Pancreas (tissue), 10 donors: ENCODE measurements around the gene DRD2. TPM values are rescaled to one million over a fixed set of nuclear protein-coding genes. Genes with fewer than 3 reads are reported as not detected.

Experiments used
- ATAC-seq, 4 donors: fragments of 200-7000 bp; cut with Tn5 transposase; one replicate each; pipeline versions ENCODE4 v1.8.0 to v1.9.1; 2020; ENCODE audit warnings: mild to moderate bottlenecking in 4 of 4, moderate library complexity in 4 of 4
- DNase-seq, 6 donors: peaks; one replicate each; pipeline ENCODE4 v3.0.0-alpha.2; 2020
- FAIRE-seq: peaks from 2 replicates; lab custom pipeline; 2012; peaks lifted over from hg19 to GRCh38; lab: Jason Lieb, UNC
- H3K27ac ChIP-seq, 4 donors: fragments of 200-600 bp; sonication (generic); 1 replicate in 3 of 4; 2 replicates in 1 of 4; pipeline versions ENCODE4 v1.5.0 to v1.8.0; 2020
- H3K27me3 ChIP-seq, 4 donors: fragments of 200-600 bp; one replicate each; pipeline ENCODE4 v1.8.0; 2021
- H3K36me3 ChIP-seq, 3 donors: fragments of 200-600 bp; sonication (generic) in 1 of 3; one replicate each; pipeline versions ENCODE4 v1.5.0 to v1.8.0; 2020 to 2021
- H3K4me1 ChIP-seq, 3 donors: fragments of 200-600 bp; one replicate each; pipeline ENCODE4 v1.8.0; 2021
- H3K4me3 ChIP-seq, 4 donors: fragments of 200-600 bp; sonication (generic) in 2 of 4; one replicate each; pipeline versions ENCODE4 v1.5.0 to v1.8.0; 2020 to 2021
- H3K9me3 ChIP-seq, 4 donors: fragments of 200-600 bp; one replicate each; pipeline ENCODE4 v1.8.0; 2021
- WGBS, 2 donors: extraction: QIAGEN DNeasy Blood & Tissue Kit; methylation state at CpG; one replicate each; pipeline ENCODE4 v1.1.7; 2013; 5-methylcytosine and 5-hydroxymethylcytosine counted together
- intact Hi-C, 3 donors: fragments of 100-400 bp; cut with DNase I; formaldehyde crosslinking; loops; one replicate each; pipeline versions ENCODE4 v1.11.1 to v1.14.2; 2022
- polyA plus RNA-seq, 2 donors: library from polyadenylated mRNA; stranded (reverse); fragments of 200-250 nt; gene quantifications; one replicate each; pipeline ENCODE4 v1.2.3, GENCODE V29; 2013
- total RNA-seq, 6 donors: library from RNA; stranded (reverse); fragmentation: NEBNext Ultra II Directional in 4 of 6; extraction: Animal tissue kit (Norgen Biotek cat#: 25700) in 4 of 6; gene quantifications; one replicate each; pipeline versions ENCODE4 v1.2.1 to v1.2.4, GENCODE V29; 2021 to 2023
- TF ChIP-seq, protein P1 (sequence below), 4 donors: fragments of 200-600 bp; sonication (generic) in 3 of 4; IDR thresholded peaks; one replicate each; pipeline versions ENCODE4 v1.5.0 to v1.8.0; 2021; ENCODE audit warnings: antibody characterized with exemption in 4 of 4
- donor health status: healthy with polysubstance abuse.
- donor health status: DM: no; HTN: no; CAD: no; lungs with moderate emphysema.
- donor health status: DM: no; HTN: no; CAD: no.
- donor health status: control.
- donor health status: control.
- donor health status: Bipolar disorder and iron deficiency.
- donor health status: DM: yes; HTN: yes; CAD: no.
- donor health status: DM: no; HTN: no; CAD: no.
- donor health status: DM: no; HTN: no; CAD: no.
- donor health status: DM: yes; HTN: yes; CAD: no.

The DRD2 gene
- total and polyA plus RNA-seq, 8 donors = 0.19 to 0.63 (median 0.34) TPM; not detected in 5

DNA sequence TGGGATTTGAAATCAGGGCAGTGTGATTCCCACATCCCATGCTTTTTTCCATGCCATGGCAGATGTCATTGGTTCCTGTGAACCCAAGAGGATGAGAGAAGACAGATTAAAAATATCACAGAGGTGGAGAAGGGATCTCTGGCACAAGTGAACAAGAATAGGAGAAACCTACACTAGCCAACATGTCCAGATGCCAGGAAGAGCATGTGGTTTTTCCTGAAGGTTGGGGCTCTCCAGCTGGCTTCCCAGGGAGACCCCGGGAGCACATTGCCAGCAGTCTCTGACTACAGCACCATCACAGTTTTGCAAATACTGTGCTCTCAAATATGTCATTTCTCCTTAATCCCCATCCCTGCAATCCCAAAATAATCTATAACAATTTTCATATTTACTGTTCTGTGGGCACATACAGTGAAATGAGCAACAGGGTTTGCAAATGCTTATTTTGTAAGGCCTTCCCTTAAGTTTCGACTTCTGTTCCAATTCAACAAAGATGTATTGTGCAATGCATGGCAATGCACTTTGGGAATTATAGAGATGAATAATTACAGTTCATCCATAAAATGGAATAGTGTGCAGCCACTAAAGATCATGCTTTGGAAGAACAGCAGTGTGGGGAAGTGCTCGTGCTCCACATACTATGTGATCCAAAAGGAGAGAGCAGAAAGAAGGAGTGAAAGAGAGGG lies 82.8 kb downstream of the DRD2 start:
- 60 to 74% methylated on average over 3 of the region's 3 CpGs for WGBS, 2 donors
- no peaks in the 10 kb centered on the region for H3K36me3 ChIP-seq
- TF ChIP-seq, protein P1, sequence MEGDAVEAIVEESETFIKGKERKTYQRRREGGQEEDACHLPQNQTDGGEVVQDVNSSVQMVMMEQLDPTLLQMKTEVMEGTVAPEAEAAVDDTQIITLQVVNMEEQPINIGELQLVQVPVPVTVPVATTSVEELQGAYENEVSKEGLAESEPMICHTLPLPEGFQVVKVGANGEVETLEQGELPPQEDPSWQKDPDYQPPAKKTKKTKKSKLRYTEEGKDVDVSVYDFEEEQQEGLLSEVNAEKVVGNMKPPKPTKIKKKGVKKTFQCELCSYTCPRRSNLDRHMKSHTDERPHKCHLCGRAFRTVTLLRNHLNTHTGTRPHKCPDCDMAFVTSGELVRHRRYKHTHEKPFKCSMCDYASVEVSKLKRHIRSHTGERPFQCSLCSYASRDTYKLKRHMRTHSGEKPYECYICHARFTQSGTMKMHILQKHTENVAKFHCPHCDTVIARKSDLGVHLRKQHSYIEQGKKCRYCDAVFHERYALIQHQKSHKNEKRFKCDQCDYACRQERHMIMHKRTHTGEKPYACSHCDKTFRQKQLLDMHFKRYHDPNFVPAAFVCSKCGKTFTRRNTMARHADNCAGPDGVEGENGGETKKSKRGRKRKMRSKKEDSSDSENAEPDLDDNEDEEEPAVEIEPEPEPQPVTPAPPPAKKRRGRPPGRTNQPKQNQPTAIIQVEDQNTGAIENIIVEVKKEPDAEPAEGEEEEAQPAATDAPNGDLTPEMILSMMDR (IDR thresholded peaks at IDR 0.05) = no peak
- H3K4me1 ChIP-seq = no peaks in the 10 kb centered on the region
- intact Hi-C loops = no loop called here
- no peak overlapping the region for H3K4me3 ChIP-seq
- no peaks in the 10 kb centered on the region for H3K27me3 ChIP-seq
- no peaks in the 10 kb centered on the region for H3K9me3 ChIP-seq
- H3K27ac ChIP-seq = no peak overlapping the region
- FAIRE-seq (no peak), ATAC-seq (no peak), DNase-seq (no peak)

DNA sequence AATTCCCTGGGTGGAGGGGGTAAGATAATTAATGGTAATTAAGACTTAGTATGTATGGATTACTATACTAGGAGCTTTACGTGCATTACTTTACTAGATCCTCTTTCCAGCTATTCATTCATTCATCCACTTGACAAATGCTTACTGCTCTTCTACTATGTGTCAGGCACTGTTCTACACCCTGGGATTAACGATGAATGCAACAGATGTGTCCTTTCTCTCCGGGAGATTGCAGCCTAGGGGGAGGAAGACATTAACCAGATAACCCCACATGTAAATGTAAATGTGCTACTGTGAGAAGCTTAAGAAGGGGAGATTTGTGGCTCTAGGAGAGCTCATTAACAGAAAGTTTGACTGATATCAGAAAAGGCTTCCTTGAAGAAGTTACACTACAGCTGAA lies 85.9 kb downstream of the DRD2 start:
- H3K9me3 ChIP-seq = no peaks in the 10 kb centered on the region
- no peak for FAIRE-seq

DNA sequence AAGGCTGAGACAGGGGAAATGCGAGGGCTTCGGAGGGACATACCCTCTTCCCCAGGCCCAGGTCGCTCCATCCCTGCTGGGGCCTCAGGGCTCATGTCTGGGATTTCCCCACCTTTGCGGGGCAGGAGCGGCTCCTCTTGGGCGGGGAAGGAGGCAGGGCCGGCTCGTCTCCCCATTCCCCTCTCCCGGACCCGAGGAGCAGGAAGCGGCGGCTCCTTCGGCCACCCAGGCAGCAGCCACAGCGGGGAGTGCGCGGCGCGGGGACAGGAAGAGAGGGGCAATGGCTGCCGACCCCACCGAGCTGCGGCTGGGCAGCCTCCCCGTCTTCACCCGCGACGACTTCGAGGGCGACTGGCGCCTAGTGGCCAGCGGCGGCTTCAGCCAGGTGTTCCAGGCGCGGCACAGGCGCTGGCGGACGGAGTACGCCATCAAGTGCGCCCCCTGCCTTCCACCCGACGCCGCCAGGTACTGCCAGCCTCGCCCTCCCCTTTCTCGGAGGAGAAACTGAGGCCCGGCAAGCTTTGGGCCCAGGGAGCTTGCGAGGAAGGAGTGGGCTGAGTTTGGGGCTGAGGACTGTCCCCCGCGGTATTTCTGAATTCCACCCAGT lies 87.5 kb downstream of the DRD2 start, which contains the start of gene ANKK1:
Gene ANKK1 (plus strand): TSS at position 175 of the 607 bp plus-strand sequence. CDS start 106 bp downstream, at position 281.
- Histone ChIP-seq H3K27me3 (peaks cover 0 to 6% (median 0%) of the 10 kb centered on the region in 4 donors), H3K27ac (no peak within 1 kb of the TSS), H3K36me3 (no peaks in the 10 kb centered on the region), H3K4me3 (peak within 1 kb of the TSS in 1 of 4 donors; percentile 36), H3K9me3 (no peaks in the 10 kb centered on the region), H3K4me1 (no peaks in the 10 kb centered on the region)
- ATAC-seq (peak in 3 of 4 donors; percentile 75 to 96 (median 83)), FAIRE-seq (no peak), DNase-seq (peak in 4 of 6 donors; percentile 6 to 74 (median 30))
- intact Hi-C loops = no loop called here
- WGBS, 2 donors = 8 to 14% methylated on average over 26 to 46 of the region's 46 CpGs
- TF ChIP-seq, protein P1 (IDR thresholded peaks at IDR 0.05) = peak in 2 of 4 donors; percentile 20 to 33

More for the DNA sequence above, 85.9 kb downstream of the DRD2 start:
- 31 to 40% methylated on average over 3 of the region's 3 CpGs for WGBS, 2 donors
- H3K4me3 ChIP-seq = no peak overlapping the region
- DNase-seq (no peak), ATAC-seq (no peak)
- no peak overlapping the region for H3K27ac ChIP-seq
- no peaks in the 10 kb centered on the region for H3K4me1 ChIP-seq
- intact Hi-C loops = no loop called here
- no peaks in the 10 kb centered on the region for H3K36me3 ChIP-seq
- TF ChIP-seq, protein P1 (IDR thresholded peaks at IDR 0.05) = no peak
- H3K27me3 ChIP-seq = peaks cover 0 to 6% (median 0%) of the 10 kb centered on the region in 4 donors

DNA sequence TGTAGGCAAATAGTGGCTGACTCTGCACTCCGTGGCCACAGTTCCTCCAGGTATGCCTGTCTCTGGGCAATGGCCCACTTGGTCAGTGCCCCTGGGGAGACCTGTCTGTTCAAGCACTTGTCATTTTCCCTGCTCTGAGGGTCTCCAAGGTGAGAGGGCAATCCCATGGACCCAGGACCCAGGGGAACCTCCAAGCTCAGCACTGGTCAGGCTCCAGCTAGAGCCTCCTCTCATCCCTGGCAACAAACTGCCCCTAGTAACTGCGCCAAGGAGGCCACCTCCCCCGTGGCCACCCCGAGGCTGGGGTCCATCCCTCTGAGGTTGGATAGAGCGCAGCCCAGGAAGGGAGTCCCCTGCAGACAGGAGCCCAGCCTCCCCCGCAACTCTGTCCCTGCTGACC lies 88.3 kb downstream of the DRD2 start:
- intact Hi-C loops = no loop called here
- H3K4me1 ChIP-seq = no peaks in the 10 kb centered on the region
- H3K4me3 ChIP-seq = no peak overlapping the region
- DNase-seq = no peak
- TF ChIP-seq, protein P1 (IDR thresholded peaks at IDR 0.05) = no peak
- no peaks in the 10 kb centered on the region for H3K9me3 ChIP-seq
- WGBS, 2 donors = 68 to 73% methylated on average over 6 of the region's 6 CpGs
- peaks cover 0 to 6% (median 0%) of the 10 kb centered on the region in 4 donors for H3K27me3 ChIP-seq
- H3K27ac ChIP-seq = no peak overlapping the region
- no peak for FAIRE-seq
- no peaks in the 10 kb centered on the region for H3K36me3 ChIP-seq
- ATAC-seq = no peak
